Measurements from ENCODE around the gene TENM3. TPM values are rescaled to one million over a fixed set of nuclear protein-coding genes. Genes with fewer than 3 reads are reported as not detected.
A peak's percentile ranks its signal among the peaks of the same experiment; 100 is the strongest.

Gene TENM3
- total and polyA plus RNA-seq, 2 donors from 2014 or later = 0.58 to 6.8 TPM

DNA sequence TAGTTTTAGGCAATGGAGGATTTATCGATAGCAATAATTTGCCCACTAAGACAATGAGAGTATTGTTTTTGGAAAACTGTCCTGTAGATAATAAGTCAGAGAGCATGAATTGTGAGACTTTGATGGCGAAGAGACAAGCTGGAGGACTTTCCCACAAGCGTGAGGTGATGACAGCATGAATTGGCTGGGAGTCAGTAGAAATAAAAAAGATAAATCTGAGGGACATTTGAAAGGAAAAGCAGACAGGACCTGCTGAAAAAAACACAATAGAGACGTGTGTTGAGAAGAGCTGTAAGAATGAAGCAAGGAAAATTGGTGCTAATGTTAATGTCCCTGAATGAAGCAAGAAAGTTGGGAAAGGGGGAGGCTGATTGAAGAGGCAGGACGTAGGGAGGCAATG lies 440.5 kb downstream of the TENM3 start:
- H3K27me3 ChIP-seq (ENCODE audit: control insufficient read depth, insufficient read depth, low read length) = no peaks in the 10 kb centered on the region
- no peak overlapping the region for H3K4me3 ChIP-seq (ENCODE audit: low read length in 3 of 3)
- intact Hi-C loops (cut with DNase I) = no loop called here
- no peak for FAIRE-seq
- no peak for DNase-seq
- no peaks in the 10 kb centered on the region for H3K4me1 ChIP-seq (ENCODE audit: control insufficient read depth in 2 of 3, insufficient read depth in 2 of 3, low read depth in 1 of 3, low read length in 3 of 3)
- H3K9ac ChIP-seq (ENCODE audit: low read length in 3 of 3) = no peak overlapping the region
- no peaks in the 10 kb centered on the region for H3K9me3 ChIP-seq (ENCODE audit: control insufficient read depth in 2 of 3, insufficient read depth in 1 of 3, low read length in 3 of 3)
- H3K27ac ChIP-seq (ENCODE audit: low read depth in 2 of 2, low read length in 2 of 2) = no peak overlapping the region
- no peaks in the 10 kb centered on the region for H3K36me3 ChIP-seq (ENCODE audit: control insufficient read depth in 2 of 3, insufficient read depth in 3 of 3, low read length in 3 of 3)
- TF ChIP-seq, protein P1, sequence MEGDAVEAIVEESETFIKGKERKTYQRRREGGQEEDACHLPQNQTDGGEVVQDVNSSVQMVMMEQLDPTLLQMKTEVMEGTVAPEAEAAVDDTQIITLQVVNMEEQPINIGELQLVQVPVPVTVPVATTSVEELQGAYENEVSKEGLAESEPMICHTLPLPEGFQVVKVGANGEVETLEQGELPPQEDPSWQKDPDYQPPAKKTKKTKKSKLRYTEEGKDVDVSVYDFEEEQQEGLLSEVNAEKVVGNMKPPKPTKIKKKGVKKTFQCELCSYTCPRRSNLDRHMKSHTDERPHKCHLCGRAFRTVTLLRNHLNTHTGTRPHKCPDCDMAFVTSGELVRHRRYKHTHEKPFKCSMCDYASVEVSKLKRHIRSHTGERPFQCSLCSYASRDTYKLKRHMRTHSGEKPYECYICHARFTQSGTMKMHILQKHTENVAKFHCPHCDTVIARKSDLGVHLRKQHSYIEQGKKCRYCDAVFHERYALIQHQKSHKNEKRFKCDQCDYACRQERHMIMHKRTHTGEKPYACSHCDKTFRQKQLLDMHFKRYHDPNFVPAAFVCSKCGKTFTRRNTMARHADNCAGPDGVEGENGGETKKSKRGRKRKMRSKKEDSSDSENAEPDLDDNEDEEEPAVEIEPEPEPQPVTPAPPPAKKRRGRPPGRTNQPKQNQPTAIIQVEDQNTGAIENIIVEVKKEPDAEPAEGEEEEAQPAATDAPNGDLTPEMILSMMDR (IDR thresholded peaks at IDR 0.05; ENCODE audit: borderline replicate concordance, extremely low read depth, insufficient read depth) = no peak

DNA sequence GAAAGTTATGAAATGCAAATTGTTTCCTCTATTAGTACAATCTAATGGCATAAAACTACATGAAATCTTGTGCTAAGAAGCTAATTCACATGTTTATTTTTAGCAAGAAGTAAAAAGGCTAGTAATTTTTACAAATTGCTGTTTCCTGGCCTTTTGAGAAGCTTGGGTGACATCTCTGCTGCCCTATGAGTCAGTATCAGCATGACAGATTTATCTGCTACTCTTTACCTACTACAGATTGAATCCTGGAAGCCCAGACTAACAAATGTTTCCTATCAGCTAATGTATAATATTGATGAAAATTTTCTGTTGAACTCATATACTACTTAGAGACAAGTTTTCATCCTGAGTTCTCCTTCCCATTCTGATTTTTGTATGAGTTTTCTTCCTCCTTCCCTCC lies 441.6 kb downstream of the TENM3 start:
- no peak for FAIRE-seq
- no peak overlapping the region for H3K27ac ChIP-seq (ENCODE audit: low read depth in 2 of 2, low read length in 2 of 2)
- H3K4me1 ChIP-seq (ENCODE audit: control insufficient read depth in 2 of 3, insufficient read depth in 2 of 3, low read depth in 1 of 3, low read length in 3 of 3) = no peaks in the 10 kb centered on the region
- H3K4me3 ChIP-seq (ENCODE audit: low read length in 3 of 3) = no peak overlapping the region
- no peak for DNase-seq
- intact Hi-C loops (cut with DNase I) = no loop called here
- no peaks in the 10 kb centered on the region for H3K36me3 ChIP-seq (ENCODE audit: control insufficient read depth in 2 of 3, insufficient read depth in 3 of 3, low read length in 3 of 3)
- no peak overlapping the region for H3K9ac ChIP-seq (ENCODE audit: low read length in 3 of 3)
- TF ChIP-seq, protein P1 (IDR thresholded peaks at IDR 0.05; ENCODE audit: borderline replicate concordance, extremely low read depth, insufficient read depth) = no peak
- H3K27me3 ChIP-seq (ENCODE audit: control insufficient read depth, insufficient read depth, low read length) = no peaks in the 10 kb centered on the region
- no peaks in the 10 kb centered on the region for H3K9me3 ChIP-seq (ENCODE audit: control insufficient read depth in 2 of 3, insufficient read depth in 1 of 3, low read length in 3 of 3)

DNA sequence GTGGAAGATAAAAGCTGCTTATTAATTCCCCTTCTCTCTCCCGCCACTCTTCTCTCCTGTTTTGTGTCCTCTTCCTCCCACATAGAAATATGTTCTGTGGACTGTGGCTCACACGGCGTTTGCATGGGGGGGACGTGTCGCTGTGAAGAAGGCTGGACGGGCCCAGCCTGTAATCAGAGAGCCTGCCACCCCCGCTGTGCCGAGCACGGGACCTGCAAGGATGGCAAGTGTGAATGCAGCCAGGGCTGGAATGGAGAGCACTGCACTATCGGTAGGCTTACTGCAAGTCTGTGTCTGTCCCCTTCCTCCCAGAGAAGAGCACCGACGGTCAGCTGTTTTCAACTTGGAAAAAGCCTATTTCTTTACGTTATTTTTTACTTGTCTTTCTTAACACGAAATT lies 444.9 kb downstream of the TENM3 start:
- intact Hi-C loops (cut with DNase I) = no loop called here
- H3K36me3 ChIP-seq (ENCODE audit: control insufficient read depth in 2 of 3, insufficient read depth in 3 of 3, low read length in 3 of 3) = no peaks in the 10 kb centered on the region
- no peaks in the 10 kb centered on the region for H3K27me3 ChIP-seq (ENCODE audit: control insufficient read depth, insufficient read depth, low read length)
- no peak overlapping the region for H3K9ac ChIP-seq (ENCODE audit: low read length in 3 of 3)
- DNase-seq (peak in 1 of 5 donors; percentile 37), FAIRE-seq (no peak)
- TF ChIP-seq, protein P1 (IDR thresholded peaks at IDR 0.05; ENCODE audit: borderline replicate concordance, extremely low read depth, insufficient read depth) = no peak
- no peak overlapping the region for H3K27ac ChIP-seq (ENCODE audit: low read depth in 2 of 2, low read length in 2 of 2)
- H3K4me3 ChIP-seq (ENCODE audit: low read length in 3 of 3) = no peak overlapping the region
- H3K9me3 ChIP-seq (ENCODE audit: control insufficient read depth in 2 of 3, insufficient read depth in 1 of 3, low read length in 3 of 3) = no peaks in the 10 kb centered on the region
- no peaks in the 10 kb centered on the region for H3K4me1 ChIP-seq (ENCODE audit: control insufficient read depth in 2 of 3, insufficient read depth in 2 of 3, low read depth in 1 of 3, low read length in 3 of 3)

DNA sequence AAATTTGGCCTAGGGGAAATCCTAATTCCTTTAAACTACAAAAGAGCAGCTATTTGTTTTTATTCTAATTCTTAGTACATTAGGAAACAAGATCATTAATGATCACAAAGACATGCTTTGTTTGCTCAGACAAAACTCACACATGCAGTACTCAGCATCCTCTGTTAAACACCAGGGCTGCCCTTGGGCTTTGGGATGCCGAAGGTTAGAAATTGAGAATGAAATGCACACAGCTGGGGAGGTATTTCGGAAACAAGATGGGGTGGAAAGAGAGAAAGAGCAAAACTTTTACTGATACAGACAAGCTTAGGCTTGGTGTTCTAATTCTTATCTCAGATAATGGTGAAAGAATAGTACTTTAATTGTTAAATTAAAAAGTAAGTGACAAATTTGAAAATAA lies 451.3 kb downstream of the TENM3 start:
- H3K27ac ChIP-seq (ENCODE audit: low read depth in 2 of 2, low read length in 2 of 2) = no peak overlapping the region
- intact Hi-C loops (cut with DNase I) = no loop called here
- H3K4me3 ChIP-seq (ENCODE audit: low read length in 3 of 3) = no peak overlapping the region
- H3K9ac ChIP-seq (ENCODE audit: low read length in 3 of 3) = no peak overlapping the region
- TF ChIP-seq, protein P1 (IDR thresholded peaks at IDR 0.05; ENCODE audit: borderline replicate concordance, extremely low read depth, insufficient read depth) = no peak
- H3K9me3 ChIP-seq (ENCODE audit: control insufficient read depth in 2 of 3, insufficient read depth in 1 of 3, low read length in 3 of 3) = no peaks in the 10 kb centered on the region
- FAIRE-seq = no peak
- no peaks in the 10 kb centered on the region for H3K36me3 ChIP-seq (ENCODE audit: control insufficient read depth in 2 of 3, insufficient read depth in 3 of 3, low read length in 3 of 3)
- DNase-seq = no peak
- no peaks in the 10 kb centered on the region for H3K4me1 ChIP-seq (ENCODE audit: control insufficient read depth in 2 of 3, insufficient read depth in 2 of 3, low read depth in 1 of 3, low read length in 3 of 3)
- no peaks in the 10 kb centered on the region for H3K27me3 ChIP-seq (ENCODE audit: control insufficient read depth, insufficient read depth, low read length)
